ENCODE measurements around the gene UBXN2A.

- no peak for TF ChIP-seq CTCF (IDR thresholded peaks at IDR 0.05; ENCODE audit: insufficient read depth, low read length, poor library complexity, severe bottlenecking)
- no peak for TF ChIP-seq EZH2phosphoT487 (conservative IDR thresholded peaks at IDR 0.05; ENCODE audit: low read length)
Measured at GRCh38 chr2:23912054-23912453, 28.2 kb upstream of the UBXN2A start.
